C4-2B (cell line): Measurements from ENCODE around the gene NT5DC2.

Experiments used
- ZFX ChIP-seq: fragments of 450-650 bp; IDR thresholded peaks from 2 replicates; pipeline ENCODE4 v1.6.1; 2017
- TF ChIP-seq, protein P1 (sequence below): fragments of 450-650 bp; conservative IDR thresholded peaks from 2 replicates; pipeline ENCODE4 v1.5.1; 2017; ENCODE audit warnings: mild to moderate bottlenecking

DNA sequence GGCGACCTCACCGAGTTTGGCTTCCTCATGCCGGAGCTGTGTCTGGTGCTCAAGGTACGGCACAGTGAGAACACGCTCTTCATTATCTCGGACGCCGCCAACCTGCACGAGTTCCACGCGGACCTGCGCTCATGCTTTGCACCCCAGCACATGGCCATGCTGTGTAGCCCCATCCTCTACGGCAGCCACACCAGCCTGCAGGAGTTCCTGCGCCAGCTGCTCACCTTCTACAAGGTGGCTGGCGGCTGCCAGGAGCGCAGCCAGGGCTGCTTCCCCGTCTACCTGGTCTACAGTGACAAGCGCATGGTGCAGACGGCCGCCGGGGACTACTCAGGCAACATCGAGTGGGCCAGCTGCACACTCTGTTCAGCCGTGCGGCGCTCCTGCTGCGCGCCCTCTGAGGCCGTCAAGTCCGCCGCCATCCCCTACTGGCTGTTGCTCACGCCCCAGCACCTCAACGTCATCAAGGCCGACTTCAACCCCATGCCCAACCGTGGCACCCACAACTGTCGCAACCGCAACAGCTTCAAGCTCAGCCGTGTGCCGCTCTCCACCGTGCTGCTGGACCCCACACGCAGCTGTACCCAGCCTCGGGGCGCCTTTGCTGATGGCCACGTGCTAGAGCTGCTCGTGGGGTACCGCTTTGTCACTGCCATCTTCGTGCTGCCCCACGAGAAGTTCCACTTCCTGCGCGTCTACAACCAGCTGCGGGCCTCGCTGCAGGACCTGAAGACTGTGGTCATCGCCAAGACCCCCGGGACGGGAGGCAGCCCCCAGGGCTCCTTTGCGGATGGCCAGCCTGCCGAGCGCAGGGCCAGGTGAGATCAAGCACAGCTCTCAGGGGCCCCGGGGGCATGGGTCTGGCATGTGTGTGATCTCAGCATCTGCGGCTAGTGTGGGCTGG lies 45.6 kb downstream of the NT5DC2 start:
- TF ChIP-seq, protein P1, sequence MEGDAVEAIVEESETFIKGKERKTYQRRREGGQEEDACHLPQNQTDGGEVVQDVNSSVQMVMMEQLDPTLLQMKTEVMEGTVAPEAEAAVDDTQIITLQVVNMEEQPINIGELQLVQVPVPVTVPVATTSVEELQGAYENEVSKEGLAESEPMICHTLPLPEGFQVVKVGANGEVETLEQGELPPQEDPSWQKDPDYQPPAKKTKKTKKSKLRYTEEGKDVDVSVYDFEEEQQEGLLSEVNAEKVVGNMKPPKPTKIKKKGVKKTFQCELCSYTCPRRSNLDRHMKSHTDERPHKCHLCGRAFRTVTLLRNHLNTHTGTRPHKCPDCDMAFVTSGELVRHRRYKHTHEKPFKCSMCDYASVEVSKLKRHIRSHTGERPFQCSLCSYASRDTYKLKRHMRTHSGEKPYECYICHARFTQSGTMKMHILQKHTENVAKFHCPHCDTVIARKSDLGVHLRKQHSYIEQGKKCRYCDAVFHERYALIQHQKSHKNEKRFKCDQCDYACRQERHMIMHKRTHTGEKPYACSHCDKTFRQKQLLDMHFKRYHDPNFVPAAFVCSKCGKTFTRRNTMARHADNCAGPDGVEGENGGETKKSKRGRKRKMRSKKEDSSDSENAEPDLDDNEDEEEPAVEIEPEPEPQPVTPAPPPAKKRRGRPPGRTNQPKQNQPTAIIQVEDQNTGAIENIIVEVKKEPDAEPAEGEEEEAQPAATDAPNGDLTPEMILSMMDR: no peak
- no peak for TF ChIP-seq ZFX
